NB4 (cell line): Measurements from ENCODE around the gene NDP.

Experiments used
- DNase-seq: peaks from one replicate; pipeline ENCODE4 v3.0.0; 2010; ENCODE audit warnings: low read depth
- H3K4me3 ChIP-seq: one replicate; pipeline ENCODE4 v1.5.1; 2011; ENCODE audit warnings: mild to moderate bottlenecking, low read depth, low read length, moderate library complexity
- MYC ChIP-seq: IDR thresholded peaks from 2 replicates; pipeline ENCODE4 v1.6.1; 2011; ENCODE audit warnings: low read depth, low read length
- POLR2A ChIP-seq: IDR thresholded peaks from 2 replicates; pipeline ENCODE4 v1.6.1; 2011; ENCODE audit warnings: mild to moderate bottlenecking; ENCODE audit not compliant: insufficient read length; ENCODE audit errors: extremely low read depth
- TF ChIP-seq, protein P1 (sequence below): IDR thresholded peaks from one replicate; pipeline ENCODE4 v1.5.1; 2012; ENCODE audit warnings: low read depth, low read length
- TF ChIP-seq, protein P2 (sequence below): IDR thresholded peaks from 2 replicates; pipeline ENCODE4 v1.6.1; 2011; ENCODE audit warnings: low read depth, low read length

The NDP gene, protein sequence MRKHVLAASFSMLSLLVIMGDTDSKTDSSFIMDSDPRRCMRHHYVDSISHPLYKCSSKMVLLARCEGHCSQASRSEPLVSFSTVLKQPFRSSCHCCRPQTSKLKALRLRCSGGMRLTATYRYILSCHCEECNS

DNA sequence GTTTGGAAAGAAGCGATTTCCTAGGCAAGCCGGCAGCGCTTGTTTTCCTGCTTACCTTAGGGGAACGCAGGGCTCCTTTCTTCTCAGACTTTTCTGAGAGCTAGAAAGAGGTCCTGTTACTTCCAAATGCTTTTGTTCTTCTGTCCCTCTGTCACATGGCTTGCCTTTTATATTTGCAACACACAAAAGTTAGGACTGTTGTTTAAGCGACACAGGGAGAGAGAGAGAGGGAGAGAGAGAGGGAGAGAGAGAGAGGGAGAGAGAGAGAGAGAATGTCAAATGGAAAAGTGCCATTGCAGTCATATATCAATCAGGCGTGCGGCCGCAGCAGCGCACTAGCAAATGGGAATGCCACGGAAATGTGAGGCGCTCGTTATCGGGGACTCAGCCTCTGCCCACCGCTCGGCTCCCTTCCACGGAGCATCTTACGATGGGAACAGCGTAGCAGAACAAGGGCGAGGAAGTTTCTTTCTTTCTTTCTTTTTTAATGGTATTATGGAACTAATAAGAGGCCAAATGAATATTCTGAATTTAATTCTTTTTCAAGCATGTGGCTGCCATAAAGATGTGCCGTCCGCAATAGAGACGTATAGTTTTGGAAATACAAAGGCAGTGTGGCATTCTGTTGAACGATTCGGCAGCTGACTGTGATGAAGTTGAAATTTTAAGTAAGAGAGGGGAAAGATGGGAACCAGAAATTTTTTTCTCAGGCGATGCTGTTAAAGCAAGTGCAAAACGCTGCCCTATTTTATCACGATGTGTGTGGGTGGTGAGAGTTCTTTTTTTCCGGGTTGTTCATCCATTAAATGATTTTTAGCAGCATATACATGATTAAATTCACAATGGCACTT, at the start of gene NDP:
Gene NDP (minus strand): TSS at position 142 of the 851 bp plus-strand sequence. CDS start 14,745 bp downstream, outside the sequence.
- DNase-seq = no peak
- TF ChIP-seq POLR2A (no peak), MYC (no peak)
- TF ChIP-seq, protein P1, sequence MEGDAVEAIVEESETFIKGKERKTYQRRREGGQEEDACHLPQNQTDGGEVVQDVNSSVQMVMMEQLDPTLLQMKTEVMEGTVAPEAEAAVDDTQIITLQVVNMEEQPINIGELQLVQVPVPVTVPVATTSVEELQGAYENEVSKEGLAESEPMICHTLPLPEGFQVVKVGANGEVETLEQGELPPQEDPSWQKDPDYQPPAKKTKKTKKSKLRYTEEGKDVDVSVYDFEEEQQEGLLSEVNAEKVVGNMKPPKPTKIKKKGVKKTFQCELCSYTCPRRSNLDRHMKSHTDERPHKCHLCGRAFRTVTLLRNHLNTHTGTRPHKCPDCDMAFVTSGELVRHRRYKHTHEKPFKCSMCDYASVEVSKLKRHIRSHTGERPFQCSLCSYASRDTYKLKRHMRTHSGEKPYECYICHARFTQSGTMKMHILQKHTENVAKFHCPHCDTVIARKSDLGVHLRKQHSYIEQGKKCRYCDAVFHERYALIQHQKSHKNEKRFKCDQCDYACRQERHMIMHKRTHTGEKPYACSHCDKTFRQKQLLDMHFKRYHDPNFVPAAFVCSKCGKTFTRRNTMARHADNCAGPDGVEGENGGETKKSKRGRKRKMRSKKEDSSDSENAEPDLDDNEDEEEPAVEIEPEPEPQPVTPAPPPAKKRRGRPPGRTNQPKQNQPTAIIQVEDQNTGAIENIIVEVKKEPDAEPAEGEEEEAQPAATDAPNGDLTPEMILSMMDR = no peak
- TF ChIP-seq, protein P2, sequence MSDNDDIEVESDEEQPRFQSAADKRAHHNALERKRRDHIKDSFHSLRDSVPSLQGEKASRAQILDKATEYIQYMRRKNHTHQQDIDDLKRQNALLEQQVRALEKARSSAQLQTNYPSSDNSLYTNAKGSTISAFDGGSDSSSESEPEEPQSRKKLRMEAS = no peak
- H3K4me3 ChIP-seq = no peak within 1 kb of the TSS

DNA sequence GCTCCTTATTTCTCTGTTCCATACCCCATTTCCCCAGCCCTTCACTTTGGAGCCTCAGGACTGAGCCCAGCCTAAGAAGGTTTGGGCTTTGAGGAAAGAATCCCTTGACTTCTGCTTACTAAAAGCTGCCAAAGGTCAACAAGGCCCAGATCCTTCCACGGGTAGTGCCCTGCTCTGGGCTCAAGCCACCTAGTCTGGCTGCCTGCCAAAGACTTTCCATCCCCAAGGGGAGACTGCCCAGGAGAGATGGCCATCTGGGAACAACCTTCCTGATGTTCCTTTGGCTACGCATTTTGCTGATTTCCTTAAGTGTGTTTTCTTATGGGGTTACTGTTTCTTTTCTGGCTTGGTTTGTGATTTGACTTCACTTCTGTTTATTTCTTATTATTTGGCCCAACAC, 49.8 kb upstream of the NDP start:
- DNase-seq = no peak
- TF ChIP-seq, protein P2 = no peak
- TF ChIP-seq, protein P1 = no peak
- TF ChIP-seq MYC = no peak
- no peak for TF ChIP-seq POLR2A
- no peak overlapping the region for H3K4me3 ChIP-seq

DNA sequence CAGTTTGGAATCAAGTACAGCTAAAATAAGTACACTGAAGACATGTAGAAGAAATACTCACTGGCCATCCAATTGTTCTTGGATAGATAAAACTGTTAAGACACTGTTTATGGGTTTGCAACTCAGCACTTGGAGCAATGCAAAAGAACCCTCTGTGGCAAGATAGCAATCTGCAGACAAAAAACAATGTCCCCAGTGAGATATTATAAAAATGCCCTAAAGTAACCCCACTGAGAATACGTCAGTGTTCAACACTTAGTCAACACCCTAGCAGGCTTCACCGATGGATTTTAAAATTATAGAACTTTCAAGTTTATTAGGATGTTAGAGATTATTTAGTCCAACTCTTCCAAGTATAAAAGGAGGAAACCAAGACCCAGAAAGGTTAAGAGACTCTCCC, 47.5 kb upstream of the NDP start:
- no peak for DNase-seq
- TF ChIP-seq MYC = no peak
- TF ChIP-seq, protein P1 = no peak
- TF ChIP-seq POLR2A = no peak
- TF ChIP-seq, protein P2 = no peak
- no peak overlapping the region for H3K4me3 ChIP-seq

DNA sequence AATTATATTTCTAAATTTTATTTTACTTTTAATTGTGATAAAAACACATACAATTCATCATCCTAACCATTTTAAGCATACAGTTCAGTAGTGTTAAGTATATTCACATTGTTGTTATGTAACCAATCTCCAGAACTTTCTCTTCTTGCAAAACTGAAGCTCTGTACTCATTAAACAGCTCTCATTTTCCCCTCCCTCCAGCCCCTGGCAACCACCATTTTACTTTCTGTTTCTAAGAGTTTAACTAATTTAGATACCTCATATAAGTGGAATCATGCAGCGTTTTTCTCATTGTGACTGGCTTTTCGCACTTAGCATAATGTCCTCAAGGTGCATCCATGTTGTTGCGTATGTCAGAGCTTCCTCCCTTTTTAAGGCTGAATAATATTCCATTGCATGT, 46.7 kb upstream of the NDP start:
- DNase-seq = no peak
- TF ChIP-seq, protein P1 = no peak
- no peak for TF ChIP-seq MYC
- TF ChIP-seq, protein P2 = no peak
- TF ChIP-seq POLR2A = no peak
- H3K4me3 ChIP-seq = no peak overlapping the region

DNA sequence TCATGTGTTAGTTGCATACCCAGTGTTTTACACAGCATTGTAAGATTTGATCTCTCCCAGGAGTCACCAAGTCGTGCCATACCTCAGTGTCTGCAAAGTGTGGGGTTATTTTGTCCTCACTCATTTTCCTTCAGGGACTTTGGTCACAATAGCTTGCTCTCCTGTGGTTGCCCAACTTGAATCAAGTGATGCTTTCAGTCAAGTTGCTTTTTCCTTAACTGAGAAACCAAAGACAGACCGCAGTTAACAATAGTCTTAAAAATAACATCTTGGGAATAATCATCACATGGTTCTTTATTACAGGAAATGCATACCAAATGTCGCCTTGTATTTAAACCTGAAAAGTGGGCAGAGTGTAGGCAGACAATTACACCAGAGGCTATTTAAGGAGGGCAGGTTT, 44.5 kb upstream of the NDP start:
- no peak for DNase-seq
- H3K4me3 ChIP-seq = no peak overlapping the region
- no peak for TF ChIP-seq MYC
- TF ChIP-seq, protein P2 = no peak
- no peak for TF ChIP-seq POLR2A
- TF ChIP-seq, protein P1 = no peak
